SU-DHL-6 (cell line): ENCODE results near the gene VCX2.
"Not testable (repeated sequence)": the region's sequence is repeated elsewhere in the genome, so short reads cannot be mapped to it uniquely, and the experiment has no call there.

ENCODE experiments used
- CTCF ChIP-seq: fragments of 200-600 bp; sonication (generic); IDR thresholded peaks from one replicate; pipeline ENCODE4 v1.5.1; 2017; ENCODE audit warnings: antibody characterized with exemption, mild to moderate bottlenecking, low read length, moderate library complexity; ENCODE audit not compliant: insufficient read depth, poor library complexity, severe bottlenecking
- EZH2phosphoT487 ChIP-seq: fragments of 200-600 bp; sonication (generic), shearing (Covaris generic); conservative IDR thresholded peaks from 2 replicates; pipeline ENCODE4 v1.6.1; 2018; ENCODE audit warnings: mild to moderate bottlenecking, antibody characterized with exemption, low read length, moderate library complexity, mixed read lengths

GRCh38 chrX:8121391-8121790 lies 49.7 kb downstream of the VCX2 start:
- not testable (repeated sequence) for TF ChIP-seq CTCF, EZH2phosphoT487
